Measurements from ENCODE around the gene SH2D3A.

GRCh38 chr19:6807291-6807690 is 40.1 kb upstream of the SH2D3A start:
- TF ChIP-seq POLR2A (IDR thresholded peaks at IDR 0.05; ENCODE audit: control extremely low read depth in 1 of 2, low read depth in 2 of 2, low read length in 2 of 2) (no peak), CTCF (IDR thresholded peaks at IDR 0.05; ENCODE audit: control extremely low read depth in 1 of 3, insufficient read depth in 1 of 3, low read depth in 1 of 3, low read length in 3 of 3) (no peak), SIRT6 (IDR thresholded peaks at IDR 0.05; ENCODE audit: low read length) (no peak), CHD7 (IDR thresholded peaks at IDR 0.05; ENCODE audit: insufficient replicate concordance, low read length) (no peak)

Data from H1 (cell line).